Measurements from ENCODE around the gene LHCGR.

Gene LHCGR

GRCh38 chr2:48781366-48781765, 25.8 kb upstream of the LHCGR start:
- no peak for TF ChIP-seq CTCF (IDR thresholded peaks at IDR 0.05; ENCODE audit: low read length, missing control alignments)
- no peak for DNase-seq (ENCODE audit: low read depth)
- H3K4me3 ChIP-seq (replicated peaks; ENCODE audit: low read depth, low read length), result no peak overlapping the region

GRCh38 chr2:48779019-48779716, 23.6 kb upstream of the LHCGR start:
- DNase-seq (ENCODE audit: low read depth), result no peak
- H3K4me3 ChIP-seq (replicated peaks; ENCODE audit: low read depth, low read length), result no peak overlapping the region
- no peak for TF ChIP-seq CTCF (IDR thresholded peaks at IDR 0.05; ENCODE audit: low read length, missing control alignments)

GRCh38 chr2:48774251-48774650, 18.7 kb upstream of the LHCGR start:
- TF ChIP-seq CTCF (IDR thresholded peaks at IDR 0.05; ENCODE audit: low read length, missing control alignments), result no peak
- no peak overlapping the region for H3K4me3 ChIP-seq (replicated peaks; ENCODE audit: low read depth, low read length)
- DNase-seq (ENCODE audit: low read depth), result no peak

- no peak overlapping the region for H3K4me3 ChIP-seq (replicated peaks; ENCODE audit: low read depth, low read length)
- no peak for TF ChIP-seq CTCF (IDR thresholded peaks at IDR 0.05; ENCODE audit: low read length, missing control alignments)
- DNase-seq (ENCODE audit: low read depth), result no peak
These were observed 15.9 kb upstream of the LHCGR start for GRCh38 chr2:48771241-48772014.

GRCh38 chr2:48770181-48770580, 14.7 kb upstream of the LHCGR start:
- no peak overlapping the region for H3K4me3 ChIP-seq (replicated peaks; ENCODE audit: low read depth, low read length)
- no peak for TF ChIP-seq CTCF (IDR thresholded peaks at IDR 0.05; ENCODE audit: low read length, missing control alignments)
- DNase-seq (ENCODE audit: low read depth), result no peak

GRCh38 chr2:48768669-48769068, 13.1 kb upstream of the LHCGR start:
- no peak for DNase-seq (ENCODE audit: low read depth)
- TF ChIP-seq CTCF (IDR thresholded peaks at IDR 0.05; ENCODE audit: low read length, missing control alignments), result no peak
- no peak overlapping the region for H3K4me3 ChIP-seq (replicated peaks; ENCODE audit: low read depth, low read length)

All from fibroblast of pulmonary artery (primary cell).